Smooth muscle cell (in vitro differentiated cells): ENCODE measurements around the gene NHSL2. TPM values are rescaled to one million over a fixed set of nuclear protein-coding genes. Genes with fewer than 3 reads are reported as not detected.

Experiments used
- DNase-seq: peaks from one replicate; lab custom pipeline; 2025; ENCODE audit not compliant: unreplicated experiment; lab: John Stamatoyannopoulos, UW
- H2AFZ ChIP-seq: fragments of 200-600 bp; sonication (generic); 2 replicates; pipeline ENCODE4 v1.6.0; 2016; ENCODE audit warnings: antibody characterized with exemption, low read depth, mild to moderate bottlenecking
- H3F3A ChIP-seq: fragments of 200-600 bp; sonication (generic); 2 replicates; pipeline ENCODE4 v1.6.0; 2017; ENCODE audit warnings: antibody characterized with exemption, low read depth
- H3K27ac ChIP-seq: fragments of 200-600 bp; sonication (generic); 2 replicates; pipeline ENCODE4 v1.5.1; 2016; ENCODE audit warnings: low read depth, mild to moderate bottlenecking
- H3K27me3 ChIP-seq: fragments of 200-600 bp; sonication (generic); 2 replicates; pipeline ENCODE4 v1.6.1; 2016; ENCODE audit warnings: low read depth, mild to moderate bottlenecking
- H3K36me3 ChIP-seq: fragments of 200-600 bp; sonication (generic); 2 replicates; pipeline ENCODE4 v1.5.1; 2016; ENCODE audit warnings: low read depth
- H3K4me1 ChIP-seq: fragments of 200-600 bp; sonication (generic); 2 replicates; pipeline ENCODE4 v1.5.1; 2016; ENCODE audit warnings: low read depth
- H3K4me2 ChIP-seq: fragments of 200-600 bp; sonication (generic); 2 replicates; pipeline ENCODE4 v1.6.0; 2016; ENCODE audit warnings: mild to moderate bottlenecking
- H3K4me3 ChIP-seq: fragments of 200-600 bp; sonication (generic); 2 replicates; pipeline ENCODE4 v1.5.1; 2016; ENCODE audit warnings: mild to moderate bottlenecking
- H3K79me2 ChIP-seq: fragments of 200-600 bp; sonication (generic); 2 replicates; pipeline ENCODE4 v1.6.0; 2016; ENCODE audit warnings: low read depth, mild to moderate bottlenecking
- H3K9ac ChIP-seq: fragments of 200-600 bp; sonication (generic); 2 replicates; pipeline ENCODE4 v1.6.0; 2016; ENCODE audit warnings: low read depth
- H3K9me3 ChIP-seq: fragments of 200-600 bp; sonication (generic); replicated peaks from 2 replicates; pipeline ENCODE4 v1.5.1; 2016; ENCODE audit warnings: low read depth
- H4K20me1 ChIP-seq: fragments of 200-600 bp; sonication (generic); 2 replicates; pipeline ENCODE4 v1.6.0; 2016; ENCODE audit warnings: low read depth
- CTCF ChIP-seq: fragments of 200-600 bp; sonication (generic); IDR thresholded peaks from 2 replicates; pipeline ENCODE4 v1.5.1; 2017; ENCODE audit warnings: borderline replicate concordance, mild to moderate bottlenecking, antibody characterized with exemption; ENCODE audit not compliant: insufficient read depth, poor library complexity, severe bottlenecking
- WGBS: methylation state at CpG from one replicate; pipeline ENCODE4 v1.1.7; 2016; ENCODE audit warnings: low lambda C conversion rate; 5-methylcytosine and 5-hydroxymethylcytosine counted together
- polyA plus RNA-seq: library from polyadenylated mRNA; unstranded; fragments of >200 nt; fragmentation: Nextera tagmentation; extraction: Ambion mirVana; gene quantifications from 2 replicates; pipeline ENCODE4 v1.2.1, GENCODE V29; 2016
- total RNA-seq: library from RNA; depleted of rRNA; stranded (reverse); fragments of >200 nt; gene quantifications from 2 replicates; pipeline ENCODE4 v1.2.3, GENCODE V29; 2014

Gene NHSL2
- total and polyA plus RNA-seq, 2 experiments from 2014 or later: 2.9 to 3.3 TPM

GRCh38 chrX:72125331-72126047 lies 214.8 kb downstream of the NHSL2 start:
- no peak overlapping the region for H3K4me3 ChIP-seq
- no peaks in the 10 kb centered on the region for H3K9me3 ChIP-seq
- H2AFZ ChIP-seq: no peak overlapping the region
- no peaks in the 10 kb centered on the region for H3K36me3 ChIP-seq
- TF ChIP-seq CTCF: no peak
- H3K4me1 ChIP-seq: no peaks in the 10 kb centered on the region
- H3F3A ChIP-seq: no peaks in the 10 kb centered on the region
- DNase-seq: no peak
- no peak overlapping the region for H3K4me2 ChIP-seq
- WGBS: 69% methylated on average over 6 of the region's 6 CpGs
- H3K9ac ChIP-seq: no peak overlapping the region
- no peaks in the 10 kb centered on the region for H3K79me2 ChIP-seq
- H4K20me1 ChIP-seq: no peaks in the 10 kb centered on the region
- no peak overlapping the region for H3K27ac ChIP-seq
- no peaks in the 10 kb centered on the region for H3K27me3 ChIP-seq

GRCh38 chrX:72126048-72126415 lies 215.4 kb downstream of the NHSL2 start:
- DNase-seq: no peak
- Histone ChIP-seq H3K27me3 (no peaks in the 10 kb centered on the region), H3K27ac (peak overlapping the region; percentile 25), H3K9ac (no peak overlapping the region), H3K79me2 (no peaks in the 10 kb centered on the region), H3K4me2 (no peak overlapping the region), H3K4me1 (no peaks in the 10 kb centered on the region), H3K36me3 (no peaks in the 10 kb centered on the region), H2AFZ (no peak overlapping the region), H3K9me3 (no peaks in the 10 kb centered on the region), H4K20me1 (no peaks in the 10 kb centered on the region), H3F3A (no peaks in the 10 kb centered on the region), H3K4me3 (no peak overlapping the region)
- TF ChIP-seq CTCF: no peak
- 57% methylated on average over 3 of the region's 3 CpGs for WGBS

GRCh38 chrX:72126539-72127140 lies 216.0 kb downstream of the NHSL2 start:
- Histone ChIP-seq H3K79me2 (no peaks in the 10 kb centered on the region), H2AFZ (no peak overlapping the region), H3K9ac (no peak overlapping the region), H3K27ac (peak overlapping the region; percentile 25), H4K20me1 (no peaks in the 10 kb centered on the region), H3K9me3 (no peaks in the 10 kb centered on the region), H3K4me1 (no peaks in the 10 kb centered on the region), H3K4me3 (no peak overlapping the region), H3K27me3 (no peaks in the 10 kb centered on the region), H3F3A (no peaks in the 10 kb centered on the region), H3K4me2 (peak overlapping the region; percentile 50), H3K36me3 (no peaks in the 10 kb centered on the region)
- DNase-seq: peak; percentile 61
- TF ChIP-seq CTCF: peak; percentile 71
- WGBS: 38% methylated on average over 9 of the region's 9 CpGs

GRCh38 chrX:72127332-72127731 lies 216.7 kb downstream of the NHSL2 start:
- no peak overlapping the region for H3K27ac ChIP-seq
- H3F3A ChIP-seq: no peaks in the 10 kb centered on the region
- WGBS: 74% methylated on average over 3 of the region's 3 CpGs
- H3K4me2 ChIP-seq: no peak overlapping the region
- no peak overlapping the region for H3K4me3 ChIP-seq
- no peak for TF ChIP-seq CTCF
- no peak overlapping the region for H3K9ac ChIP-seq
- no peaks in the 10 kb centered on the region for H3K9me3 ChIP-seq
- H3K79me2 ChIP-seq: no peaks in the 10 kb centered on the region
- DNase-seq: no peak
- H4K20me1 ChIP-seq: no peaks in the 10 kb centered on the region
- no peaks in the 10 kb centered on the region for H3K27me3 ChIP-seq
- H2AFZ ChIP-seq: no peak overlapping the region
- H3K4me1 ChIP-seq: no peaks in the 10 kb centered on the region
- no peaks in the 10 kb centered on the region for H3K36me3 ChIP-seq
